GM23338 (cell line): Measurements from ENCODE around the gene USH1C. TPM values are rescaled to one million over a fixed set of nuclear protein-coding genes. Genes with fewer than 3 reads are reported as not detected.

Source experiments
- ATAC-seq: fragments of 200-7000 bp; cut with Tn5 transposase; 3 replicates; pipeline ENCODE4 v1.9.1; 2020
- DNase-seq: peaks from one replicate; pipeline ENCODE4 v3.0.0-alpha.2; 2015; ENCODE audit warnings: low spot score
- H2AFZ ChIP-seq: fragments of 200-600 bp; sonication (generic); 2 replicates; pipeline ENCODE4 v1.8.0; 2016; ENCODE audit warnings: antibody characterized with exemption, mild to moderate bottlenecking, moderate library complexity
- H3F3A ChIP-seq: fragments of 200-600 bp; sonication (generic); replicated peaks from 2 replicates; pipeline ENCODE4 v1.8.0; 2017; ENCODE audit warnings: antibody characterized with exemption, mixed run types, low read depth
- H3K27ac ChIP-seq: fragments of 200-600 bp; sonication (generic); 2 replicates; pipeline ENCODE4 v1.6.1; 2016; ENCODE audit warnings: low read depth
- H3K27me3 ChIP-seq: fragments of 200-600 bp; sonication (generic); 2 replicates; pipeline ENCODE4 v1.8.0; 2016; ENCODE audit warnings: mild to moderate bottlenecking, mixed run types, moderate library complexity; ENCODE audit not compliant: insufficient read depth
- H3K36me3 ChIP-seq: fragments of 200-600 bp; sonication (generic); 2 replicates; pipeline ENCODE4 v1.8.0; 2016; ENCODE audit warnings: mild to moderate bottlenecking; ENCODE audit not compliant: insufficient read depth
- H3K4me1 ChIP-seq: fragments of 200-600 bp; sonication (generic); 2 replicates; pipeline ENCODE4 v1.8.0; 2016; ENCODE audit warnings: mild to moderate bottlenecking, moderate library complexity; ENCODE audit not compliant: insufficient read depth
- H3K4me2 ChIP-seq: fragments of 200-600 bp; sonication (generic); 2 replicates; pipeline ENCODE4 v1.7.1; 2017; ENCODE audit warnings: mixed run types
- H3K4me3 ChIP-seq: fragments of 200-600 bp; sonication (generic); 2 replicates; pipeline ENCODE4 v1.6.1; 2016; ENCODE audit warnings: mixed run types
- H3K79me2 ChIP-seq: fragments of 200-600 bp; sonication (generic); replicated peaks from 2 replicates; pipeline ENCODE4 v1.8.0; 2017; ENCODE audit warnings: mild to moderate bottlenecking; ENCODE audit not compliant: insufficient read depth
- H3K9me2 ChIP-seq: fragments of 200-600 bp; sonication (generic); 2 replicates; pipeline ENCODE4 v1.8.0; 2017; ENCODE audit not compliant: insufficient read depth
- H4K20me1 ChIP-seq: fragments of 200-600 bp; sonication (generic); replicated peaks from 2 replicates; pipeline ENCODE4 v1.8.0; 2017; ENCODE audit warnings: mild to moderate bottlenecking; ENCODE audit not compliant: insufficient read depth
- H3K27ac Mint-ChIP-seq: 2 replicates; pipeline ENCODE4 v1.8.0; 2020; ENCODE audit warnings: inconsistent platforms, mild to moderate bottlenecking, moderate library complexity, mixed read lengths
- H3K27me3 Mint-ChIP-seq: 3 replicates; pipeline ENCODE4 v1.8.0; 2022; ENCODE audit warnings: low read depth, mild to moderate bottlenecking, moderate library complexity, mixed read lengths, inconsistent platforms; ENCODE audit not compliant: insufficient read depth, poor library complexity
- H3K36me3 Mint-ChIP-seq: 3 replicates; pipeline ENCODE4 v1.8.0; 2021; ENCODE audit warnings: low read depth, mild to moderate bottlenecking, inconsistent platforms, moderate library complexity, mixed read lengths
- H3K4me1 Mint-ChIP-seq: 3 replicates; pipeline ENCODE4 v1.8.0; 2020; ENCODE audit warnings: mild to moderate bottlenecking, inconsistent platforms, mixed read lengths
- H3K4me3 Mint-ChIP-seq: 3 replicates; pipeline ENCODE4 v1.8.0; 2021; ENCODE audit warnings: moderate library complexity, mild to moderate bottlenecking, inconsistent platforms, mixed read lengths
- H3K9me3 Mint-ChIP-seq: 3 replicates; pipeline ENCODE4 v1.8.0; 2020; ENCODE audit warnings: moderate library complexity, mild to moderate bottlenecking, inconsistent platforms, mixed read lengths
- CREB1 ChIP-seq: fragments of 250-450 bp; sonication (Bioruptor Pico); IDR thresholded peaks from 2 replicates; pipeline ENCODE4 v1.5.0; 2020; ENCODE audit warnings: low read depth, mild to moderate bottlenecking, moderate library complexity
- EZH2 ChIP-seq: fragments of 200-600 bp; sonication (generic); IDR thresholded peaks from one replicate; pipeline ENCODE4 v1.8.0; 2017; ENCODE audit warnings: antibody characterized with exemption, mild to moderate bottlenecking, low read depth; ENCODE audit not compliant: unreplicated experiment
- EZH2phosphoT487 ChIP-seq: fragments of 200-600 bp; sonication (generic); IDR thresholded peaks from one replicate; pipeline ENCODE4 v1.8.1; 2018; ENCODE audit warnings: antibody characterized with exemption; ENCODE audit not compliant: unreplicated experiment
- JUNB ChIP-seq: IDR thresholded peaks from one replicate; pipeline ENCODE4 v1.6.1; 2016; ENCODE audit warnings: antibody characterized with exemption; ENCODE audit not compliant: unreplicated experiment
- NANOG ChIP-seq: IDR thresholded peaks from 2 replicates; pipeline ENCODE4 v1.6.1; 2016; ENCODE audit warnings: antibody characterized with exemption, borderline replicate concordance
- POLR2AphosphoS5 ChIP-seq: IDR thresholded peaks from 2 replicates; pipeline ENCODE4 v1.6.1; 2016; ENCODE audit warnings: antibody characterized with exemption, low read depth
- STAT1 ChIP-seq: IDR thresholded peaks from one replicate; pipeline ENCODE4 v1.6.1; 2016; ENCODE audit warnings: antibody characterized with exemption; ENCODE audit not compliant: unreplicated experiment
- ZNF114 ChIP-seq: fragments of 250-450 bp; sonication (Bioruptor Pico); IDR thresholded peaks from 2 replicates; pipeline ENCODE4 v1.5.0; 2020; ENCODE audit warnings: mild to moderate bottlenecking, moderate library complexity
- polyA plus RNA-seq: library from polyadenylated mRNA; unstranded; fragments of >200 nt; fragmentation: Nextera tagmentation; extraction: Ambion mirVana; gene quantifications from 2 replicates; pipeline ENCODE4 v1.2.1, GENCODE V29; 2016
- total RNA-seq: library from RNA; depleted of rRNA; stranded (reverse); fragments of >200 nt; shearing (Covaris generic); gene quantifications from 2 replicates; pipeline ENCODE4 v1.2.3, GENCODE V29; 2014
- TF ChIP-seq, protein P1 (sequence below), 2 experiments: fragments of 200-600 bp in 1 of 2; sonication (generic) in 1 of 2; conservative IDR thresholded peaks; 2 replicates each; pipeline versions ENCODE4 v1.5.1 to v1.6.1; 2016 to 2017; ENCODE audit warnings: antibody characterized with exemption in 2 of 2, low read depth in 2 of 2, mild to moderate bottlenecking in 2 of 2, moderate library complexity in 1 of 2
- TF ChIP-seq, protein P2 (sequence below): IDR thresholded peaks from 2 replicates; pipeline ENCODE4 v1.6.1; 2016; ENCODE audit warnings: antibody characterized with exemption
- TF ChIP-seq, protein P3 (sequence below): fragments of 250-450 bp; sonication (Bioruptor Pico); IDR thresholded peaks from 2 replicates; pipeline ENCODE4 v1.5.0; 2020; ENCODE audit warnings: mild to moderate bottlenecking, moderate library complexity

Gene USH1C
- total and polyA plus RNA-seq, 2 experiments from 2014 or later = 1.3 to 1.8 TPM

DNA sequence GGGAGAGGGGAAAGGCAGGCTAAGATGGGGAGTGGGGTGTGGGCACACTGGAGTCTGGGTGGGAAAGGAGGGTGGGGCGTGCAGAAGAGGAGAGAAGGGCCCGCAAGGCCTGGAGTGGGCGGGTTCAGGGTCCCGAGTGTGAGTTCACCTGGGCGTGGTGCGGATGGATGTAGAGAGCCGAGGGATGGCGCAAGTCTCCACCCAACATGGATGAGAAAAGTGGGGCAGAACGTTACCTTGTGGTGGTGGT, 67.2 kb downstream of the USH1C start:
- peak overlapping the region; percentile 72 for H3K4me3 Mint-ChIP-seq
- Histone ChIP-seq H2AFZ (peak overlapping the region; percentile 84), H3K4me3 (peak overlapping the region; percentile 87), H3K4me2 (peak overlapping the region; percentile 91), H3K36me3 (no peaks in the 10 kb centered on the region), H3K9me2 (no peaks in the 10 kb centered on the region), H4K20me1 (no peaks in the 10 kb centered on the region; the same call in 1 of the 2 replicates), H3K79me2 (no peaks in the 10 kb centered on the region), H3K4me1 (peaks cover 13% of the 10 kb centered on the region), H3K27me3 (peaks cover 58% of the 10 kb centered on the region), H3K27ac (no peak overlapping the region), H3F3A (peaks cover 5% of the 10 kb centered on the region; the same call in 1 of the 2 replicates)
- no peaks in the 10 kb centered on the region for H3K36me3 Mint-ChIP-seq
- H3K27ac Mint-ChIP-seq = no peak overlapping the region
- ATAC-seq = no peak
- H3K9me3 Mint-ChIP-seq = no peaks in the 10 kb centered on the region; the same call in 2 of the 3 replicates
- H3K4me1 Mint-ChIP-seq = peaks cover 40% of the 10 kb centered on the region
- no peak for DNase-seq
- TF ChIP-seq ZNF114 (CRISPR knock-in tag) = no peak
- TF ChIP-seq, protein P1, sequence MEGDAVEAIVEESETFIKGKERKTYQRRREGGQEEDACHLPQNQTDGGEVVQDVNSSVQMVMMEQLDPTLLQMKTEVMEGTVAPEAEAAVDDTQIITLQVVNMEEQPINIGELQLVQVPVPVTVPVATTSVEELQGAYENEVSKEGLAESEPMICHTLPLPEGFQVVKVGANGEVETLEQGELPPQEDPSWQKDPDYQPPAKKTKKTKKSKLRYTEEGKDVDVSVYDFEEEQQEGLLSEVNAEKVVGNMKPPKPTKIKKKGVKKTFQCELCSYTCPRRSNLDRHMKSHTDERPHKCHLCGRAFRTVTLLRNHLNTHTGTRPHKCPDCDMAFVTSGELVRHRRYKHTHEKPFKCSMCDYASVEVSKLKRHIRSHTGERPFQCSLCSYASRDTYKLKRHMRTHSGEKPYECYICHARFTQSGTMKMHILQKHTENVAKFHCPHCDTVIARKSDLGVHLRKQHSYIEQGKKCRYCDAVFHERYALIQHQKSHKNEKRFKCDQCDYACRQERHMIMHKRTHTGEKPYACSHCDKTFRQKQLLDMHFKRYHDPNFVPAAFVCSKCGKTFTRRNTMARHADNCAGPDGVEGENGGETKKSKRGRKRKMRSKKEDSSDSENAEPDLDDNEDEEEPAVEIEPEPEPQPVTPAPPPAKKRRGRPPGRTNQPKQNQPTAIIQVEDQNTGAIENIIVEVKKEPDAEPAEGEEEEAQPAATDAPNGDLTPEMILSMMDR (conservative IDR thresholded peaks at IDR 0.05; ENCODE audit: low read depth in 2 of 2) = no peak
- no peak for TF ChIP-seq POLR2AphosphoS5
- TF ChIP-seq NANOG = no peak
- no peak for TF ChIP-seq CREB1 (CRISPR knock-in tag)
- TF ChIP-seq JUNB = no peak
- no peak for TF ChIP-seq EZH2phosphoT487
- TF ChIP-seq EZH2 = no peak
- TF ChIP-seq, protein P2, sequence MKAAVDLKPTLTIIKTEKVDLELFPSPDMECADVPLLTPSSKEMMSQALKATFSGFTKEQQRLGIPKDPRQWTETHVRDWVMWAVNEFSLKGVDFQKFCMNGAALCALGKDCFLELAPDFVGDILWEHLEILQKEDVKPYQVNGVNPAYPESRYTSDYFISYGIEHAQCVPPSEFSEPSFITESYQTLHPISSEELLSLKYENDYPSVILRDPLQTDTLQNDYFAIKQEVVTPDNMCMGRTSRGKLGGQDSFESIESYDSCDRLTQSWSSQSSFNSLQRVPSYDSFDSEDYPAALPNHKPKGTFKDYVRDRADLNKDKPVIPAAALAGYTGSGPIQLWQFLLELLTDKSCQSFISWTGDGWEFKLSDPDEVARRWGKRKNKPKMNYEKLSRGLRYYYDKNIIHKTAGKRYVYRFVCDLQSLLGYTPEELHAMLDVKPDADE = no peak
- TF ChIP-seq, protein P3, sequence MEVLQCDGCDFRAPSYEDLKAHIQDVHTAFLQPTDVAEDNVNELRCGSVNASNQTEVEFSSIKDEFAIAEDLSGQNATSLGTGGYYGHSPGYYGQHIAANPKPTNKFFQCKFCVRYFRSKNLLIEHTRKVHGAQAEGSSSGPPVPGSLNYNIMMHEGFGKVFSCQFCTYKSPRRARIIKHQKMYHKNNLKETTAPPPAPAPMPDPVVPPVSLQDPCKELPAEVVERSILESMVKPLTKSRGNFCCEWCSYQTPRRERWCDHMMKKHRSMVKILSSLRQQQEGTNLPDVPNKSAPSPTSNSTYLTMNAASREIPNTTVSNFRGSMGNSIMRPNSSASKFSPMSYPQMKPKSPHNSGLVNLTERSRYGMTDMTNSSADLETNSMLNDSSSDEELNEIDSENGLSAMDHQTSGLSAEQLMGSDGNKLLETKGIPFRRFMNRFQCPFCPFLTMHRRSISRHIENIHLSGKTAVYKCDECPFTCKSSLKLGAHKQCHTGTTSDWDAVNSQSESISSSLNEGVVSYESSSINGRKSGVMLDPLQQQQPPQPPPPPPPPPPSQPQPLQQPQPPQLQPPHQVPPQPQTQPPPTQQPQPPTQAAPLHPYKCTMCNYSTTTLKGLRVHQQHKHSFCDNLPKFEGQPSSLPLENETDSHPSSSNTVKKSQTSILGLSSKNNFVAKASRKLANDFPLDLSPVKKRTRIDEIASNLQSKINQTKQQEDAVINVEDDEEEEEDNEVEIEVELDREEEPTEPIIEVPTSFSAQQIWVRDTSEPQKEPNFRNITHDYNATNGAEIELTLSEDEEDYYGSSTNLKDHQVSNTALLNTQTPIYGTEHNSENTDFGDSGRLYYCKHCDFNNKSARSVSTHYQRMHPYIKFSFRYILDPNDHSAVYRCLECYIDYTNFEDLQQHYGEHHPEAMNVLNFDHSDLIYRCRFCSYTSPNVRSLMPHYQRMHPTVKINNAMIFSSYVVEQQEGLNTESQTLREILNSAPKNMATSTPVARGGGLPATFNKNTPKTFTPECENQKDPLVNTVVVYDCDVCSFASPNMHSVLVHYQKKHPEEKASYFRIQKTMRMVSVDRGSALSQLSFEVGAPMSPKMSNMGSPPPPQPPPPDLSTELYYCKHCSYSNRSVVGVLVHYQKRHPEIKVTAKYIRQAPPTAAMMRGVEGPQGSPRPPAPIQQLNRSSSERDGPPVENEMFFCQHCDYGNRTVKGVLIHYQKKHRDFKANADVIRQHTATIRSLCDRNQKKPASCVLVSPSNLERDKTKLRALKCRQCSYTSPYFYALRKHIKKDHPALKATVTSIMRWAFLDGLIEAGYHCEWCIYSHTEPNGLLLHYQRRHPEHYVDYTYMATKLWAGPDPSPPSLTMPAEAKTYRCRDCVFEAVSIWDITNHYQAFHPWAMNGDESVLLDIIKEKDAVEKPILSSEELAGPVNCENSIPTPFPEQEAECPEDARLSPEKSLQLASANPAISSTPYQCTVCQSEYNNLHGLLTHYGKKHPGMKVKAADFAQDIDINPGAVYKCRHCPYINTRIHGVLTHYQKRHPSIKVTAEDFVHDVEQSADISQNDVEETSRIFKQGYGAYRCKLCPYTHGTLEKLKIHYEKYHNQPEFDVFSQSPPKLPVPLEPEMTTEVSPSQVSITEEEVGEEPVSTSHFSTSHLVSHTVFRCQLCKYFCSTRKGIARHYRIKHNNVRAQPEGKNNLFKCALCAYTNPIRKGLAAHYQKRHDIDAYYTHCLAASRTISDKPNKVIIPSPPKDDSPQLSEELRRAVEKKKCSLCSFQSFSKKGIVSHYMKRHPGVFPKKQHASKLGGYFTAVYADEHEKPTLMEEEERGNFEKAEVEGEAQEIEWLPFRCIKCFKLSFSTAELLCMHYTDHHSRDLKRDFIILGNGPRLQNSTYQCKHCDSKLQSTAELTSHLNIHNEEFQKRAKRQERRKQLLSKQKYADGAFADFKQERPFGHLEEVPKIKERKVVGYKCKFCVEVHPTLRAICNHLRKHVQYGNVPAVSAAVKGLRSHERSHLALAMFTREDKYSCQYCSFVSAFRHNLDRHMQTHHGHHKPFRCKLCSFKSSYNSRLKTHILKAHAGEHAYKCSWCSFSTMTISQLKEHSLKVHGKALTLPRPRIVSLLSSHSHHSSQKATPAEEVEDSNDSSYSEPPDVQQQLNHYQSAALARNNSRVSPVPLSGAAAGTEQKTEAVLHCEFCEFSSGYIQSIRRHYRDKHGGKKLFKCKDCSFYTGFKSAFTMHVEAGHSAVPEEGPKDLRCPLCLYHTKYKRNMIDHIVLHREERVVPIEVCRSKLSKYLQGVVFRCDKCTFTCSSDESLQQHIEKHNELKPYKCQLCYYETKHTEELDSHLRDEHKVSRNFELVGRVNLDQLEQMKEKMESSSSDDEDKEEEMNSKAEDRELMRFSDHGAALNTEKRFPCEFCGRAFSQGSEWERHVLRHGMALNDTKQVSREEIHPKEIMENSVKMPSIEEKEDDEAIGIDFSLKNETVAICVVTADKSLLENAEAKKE (CRISPR knock-in tag) = no peak
- no peak for TF ChIP-seq STAT1
- peaks cover 64% of the 10 kb centered on the region for H3K27me3 Mint-ChIP-seq
